GM23338 (cell line): ENCODE data around the gene MAD1L1. TPM values are rescaled to one million over a fixed set of nuclear protein-coding genes. Genes with fewer than 3 reads are reported as not detected.

Experiments used
- ATAC-seq: fragments of 200-7000 bp; cut with Tn5 transposase; 3 replicates; pipeline ENCODE4 v1.9.1; 2020
- DNase-seq: peaks from one replicate; pipeline ENCODE4 v3.0.0-alpha.2; 2015; ENCODE audit warnings: low spot score
- H2AFZ ChIP-seq: fragments of 200-600 bp; sonication (generic); 2 replicates; pipeline ENCODE4 v1.8.0; 2016; ENCODE audit warnings: antibody characterized with exemption, mild to moderate bottlenecking, moderate library complexity
- H3F3A ChIP-seq: fragments of 200-600 bp; sonication (generic); replicated peaks from 2 replicates; pipeline ENCODE4 v1.8.0; 2017; ENCODE audit warnings: antibody characterized with exemption, mixed run types, low read depth
- H3K27ac ChIP-seq: fragments of 200-600 bp; sonication (generic); 2 replicates; pipeline ENCODE4 v1.6.1; 2016; ENCODE audit warnings: low read depth
- H3K27me3 ChIP-seq: fragments of 200-600 bp; sonication (generic); 2 replicates; pipeline ENCODE4 v1.8.0; 2016; ENCODE audit warnings: mild to moderate bottlenecking, mixed run types, moderate library complexity; ENCODE audit not compliant: insufficient read depth
- H3K36me3 ChIP-seq: fragments of 200-600 bp; sonication (generic); 2 replicates; pipeline ENCODE4 v1.8.0; 2016; ENCODE audit warnings: mild to moderate bottlenecking; ENCODE audit not compliant: insufficient read depth
- H3K4me1 ChIP-seq: fragments of 200-600 bp; sonication (generic); 2 replicates; pipeline ENCODE4 v1.8.0; 2016; ENCODE audit warnings: mild to moderate bottlenecking, moderate library complexity; ENCODE audit not compliant: insufficient read depth
- H3K4me2 ChIP-seq: fragments of 200-600 bp; sonication (generic); 2 replicates; pipeline ENCODE4 v1.7.1; 2017; ENCODE audit warnings: mixed run types
- H3K4me3 ChIP-seq: fragments of 200-600 bp; sonication (generic); 2 replicates; pipeline ENCODE4 v1.6.1; 2016; ENCODE audit warnings: mixed run types
- H3K79me2 ChIP-seq: fragments of 200-600 bp; sonication (generic); replicated peaks from 2 replicates; pipeline ENCODE4 v1.8.0; 2017; ENCODE audit warnings: mild to moderate bottlenecking; ENCODE audit not compliant: insufficient read depth
- H3K9me2 ChIP-seq: fragments of 200-600 bp; sonication (generic); 2 replicates; pipeline ENCODE4 v1.8.0; 2017; ENCODE audit not compliant: insufficient read depth
- H4K20me1 ChIP-seq: fragments of 200-600 bp; sonication (generic); replicated peaks from 2 replicates; pipeline ENCODE4 v1.8.0; 2017; ENCODE audit warnings: mild to moderate bottlenecking; ENCODE audit not compliant: insufficient read depth
- H3K27ac Mint-ChIP-seq: 2 replicates; pipeline ENCODE4 v1.8.0; 2020; ENCODE audit warnings: inconsistent platforms, mild to moderate bottlenecking, moderate library complexity, mixed read lengths
- H3K27me3 Mint-ChIP-seq: 3 replicates; pipeline ENCODE4 v1.8.0; 2022; ENCODE audit warnings: low read depth, mild to moderate bottlenecking, moderate library complexity, mixed read lengths, inconsistent platforms; ENCODE audit not compliant: insufficient read depth, poor library complexity
- H3K36me3 Mint-ChIP-seq: 3 replicates; pipeline ENCODE4 v1.8.0; 2021; ENCODE audit warnings: low read depth, mild to moderate bottlenecking, inconsistent platforms, moderate library complexity, mixed read lengths
- H3K4me1 Mint-ChIP-seq: 3 replicates; pipeline ENCODE4 v1.8.0; 2020; ENCODE audit warnings: mild to moderate bottlenecking, inconsistent platforms, mixed read lengths
- H3K4me3 Mint-ChIP-seq: 3 replicates; pipeline ENCODE4 v1.8.0; 2021; ENCODE audit warnings: moderate library complexity, mild to moderate bottlenecking, inconsistent platforms, mixed read lengths
- H3K9me3 Mint-ChIP-seq: 3 replicates; pipeline ENCODE4 v1.8.0; 2020; ENCODE audit warnings: moderate library complexity, mild to moderate bottlenecking, inconsistent platforms, mixed read lengths
- CREB1 ChIP-seq: fragments of 250-450 bp; sonication (Bioruptor Pico); IDR thresholded peaks from 2 replicates; pipeline ENCODE4 v1.5.0; 2020; ENCODE audit warnings: low read depth, mild to moderate bottlenecking, moderate library complexity
- JUNB ChIP-seq: IDR thresholded peaks from one replicate; pipeline ENCODE4 v1.6.1; 2016; ENCODE audit warnings: antibody characterized with exemption; ENCODE audit not compliant: unreplicated experiment
- NANOG ChIP-seq: IDR thresholded peaks from 2 replicates; pipeline ENCODE4 v1.6.1; 2016; ENCODE audit warnings: antibody characterized with exemption, borderline replicate concordance
- POLR2AphosphoS5 ChIP-seq: IDR thresholded peaks from 2 replicates; pipeline ENCODE4 v1.6.1; 2016; ENCODE audit warnings: antibody characterized with exemption, low read depth
- REST ChIP-seq: IDR thresholded peaks from one replicate; pipeline ENCODE4 v1.6.1; 2018; ENCODE audit warnings: antibody characterized with exemption; ENCODE audit not compliant: unreplicated experiment
- STAT1 ChIP-seq: IDR thresholded peaks from one replicate; pipeline ENCODE4 v1.6.1; 2016; ENCODE audit warnings: antibody characterized with exemption; ENCODE audit not compliant: unreplicated experiment
- polyA plus RNA-seq: library from polyadenylated mRNA; unstranded; fragments of >200 nt; fragmentation: Nextera tagmentation; extraction: Ambion mirVana; gene quantifications from 2 replicates; pipeline ENCODE4 v1.2.1, GENCODE V29; 2016
- total RNA-seq: library from RNA; depleted of rRNA; stranded (reverse); fragments of >200 nt; shearing (Covaris generic); gene quantifications from 2 replicates; pipeline ENCODE4 v1.2.3, GENCODE V29; 2014

The MAD1L1 gene
- total and polyA plus RNA-seq, 2 experiments from 2014 or later: 40.3 to 59.3 TPM

DNA sequence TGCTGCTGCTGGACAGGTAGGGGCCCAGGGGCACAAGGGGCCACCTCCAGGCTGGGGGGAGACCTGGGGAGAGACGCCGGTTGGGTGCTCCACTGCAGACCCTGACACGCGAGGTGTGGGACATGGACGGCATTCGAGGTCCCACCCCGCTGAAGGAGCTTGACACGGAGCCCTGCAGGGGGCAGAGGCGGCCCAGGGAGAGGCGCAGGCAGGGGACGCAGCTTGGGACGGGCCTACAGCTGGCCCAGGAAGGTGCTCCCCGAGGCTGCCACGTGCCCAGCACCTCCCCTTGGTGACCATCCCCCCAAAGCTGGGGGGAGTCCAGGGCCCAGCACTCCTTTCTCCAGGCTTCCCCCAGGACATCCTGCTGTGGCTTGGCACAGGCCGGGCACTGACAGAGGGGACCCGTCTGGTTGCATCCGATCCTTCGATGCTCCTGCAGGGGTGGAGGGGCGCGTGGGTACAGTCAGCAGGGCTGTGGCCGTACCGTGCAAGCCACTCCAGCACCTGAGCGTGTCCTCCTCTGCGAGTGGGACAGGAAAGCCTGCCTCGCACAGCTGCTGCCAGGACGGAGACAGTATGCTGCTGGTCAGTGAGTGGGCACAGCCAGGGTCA, 388.3 kb downstream of the MAD1L1 start (continued):
- no peak for TF ChIP-seq REST
- TF ChIP-seq JUNB: no peak
- TF ChIP-seq POLR2AphosphoS5: no peak

- TF ChIP-seq JUNB (no peak), POLR2AphosphoS5 (no peak), CREB1 (CRISPR knock-in tag) (no peak), STAT1 (no peak)
- no peak for ATAC-seq
- H3K27ac Mint-ChIP-seq: no peak overlapping the region
These were observed 388.8 kb downstream of the MAD1L1 start for GRCh38 chr7:1843921-1844335.

GRCh38 chr7:1843271-1843861, 389.4 kb downstream of the MAD1L1 start:
- Mint-ChIP-seq H3K36me3 (no peaks in the 10 kb centered on the region; the same call in 2 of the 3 replicates), H3K27ac (peak overlapping the region; percentile 38), H3K4me3 (no peak overlapping the region), H3K9me3 (no peaks in the 10 kb centered on the region; the same call in 2 of the 3 replicates), H3K27me3 (peaks cover 10% of the 10 kb centered on the region), H3K4me1 (peaks cover 6% of the 10 kb centered on the region)
- H3K27ac ChIP-seq: no peak overlapping the region
- H3K9me2 ChIP-seq: no peaks in the 10 kb centered on the region
- no peaks in the 10 kb centered on the region for H3F3A ChIP-seq
- no peaks in the 10 kb centered on the region for H3K4me1 ChIP-seq
- TF ChIP-seq REST: no peak
- TF ChIP-seq NANOG: no peak
- H3K4me3 ChIP-seq: no peak overlapping the region
- ATAC-seq: no peak
- H3K27me3 ChIP-seq: no peaks in the 10 kb centered on the region
- no peak for DNase-seq
- H4K20me1 ChIP-seq: no peaks in the 10 kb centered on the region
- H3K36me3 ChIP-seq: no peaks in the 10 kb centered on the region
- H3K4me2 ChIP-seq: no peak overlapping the region
- H2AFZ ChIP-seq: no peak overlapping the region
- no peaks in the 10 kb centered on the region for H3K79me2 ChIP-seq

More at GRCh38 chr7:1843921-1844335, 388.8 kb downstream of the MAD1L1 start:
- Histone ChIP-seq H3K4me1 (no peaks in the 10 kb centered on the region), H3F3A (no peaks in the 10 kb centered on the region), H3K27me3 (no peaks in the 10 kb centered on the region), H4K20me1 (no peaks in the 10 kb centered on the region), H3K4me3 (no peak overlapping the region), H2AFZ (no peak overlapping the region), H3K36me3 (no peaks in the 10 kb centered on the region), H3K9me2 (no peaks in the 10 kb centered on the region), H3K4me2 (no peak overlapping the region), H3K27ac (no peak overlapping the region), H3K79me2 (no peaks in the 10 kb centered on the region)
- no peaks in the 10 kb centered on the region; the same call in 2 of the 3 replicates for H3K9me3 Mint-ChIP-seq
- H3K27me3 Mint-ChIP-seq: peaks cover 10% of the 10 kb centered on the region
- H3K36me3 Mint-ChIP-seq: no peaks in the 10 kb centered on the region; the same call in 2 of the 3 replicates
- no peak overlapping the region for H3K4me3 Mint-ChIP-seq
- DNase-seq: no peak
- peaks cover 6% of the 10 kb centered on the region for H3K4me1 Mint-ChIP-seq
